ENCODE data around the gene SLC37A1. TPM values are rescaled to one million over a fixed set of nuclear protein-coding genes. Genes with fewer than 3 reads are reported as not detected.

Gene SLC37A1
- total RNA-seq, 1 donor from 2014 or later = 28.9 TPM

DNA sequence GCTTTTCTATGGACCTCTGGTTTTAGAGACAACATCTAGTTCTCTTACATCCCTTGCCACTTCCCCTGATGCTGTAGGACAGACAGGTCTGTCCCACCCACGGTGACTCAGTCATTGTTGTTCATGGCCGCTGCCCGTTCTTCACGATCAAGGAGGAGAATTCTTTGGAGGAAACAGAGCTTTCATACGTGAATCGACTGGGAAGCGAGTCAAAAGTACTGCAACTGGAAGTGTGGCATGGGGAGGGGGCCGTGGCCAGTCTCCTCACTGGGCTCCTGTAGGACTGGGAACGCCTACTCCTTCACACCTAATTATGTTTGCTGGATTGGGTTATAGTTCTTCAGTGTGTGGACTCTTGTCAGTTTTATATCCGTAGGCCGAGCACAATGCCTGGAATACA, 4.4 kb upstream of the SLC37A1 start:
- Histone ChIP-seq H3K9me3 (no peaks in the 10 kb centered on the region), H3K4me1 (peaks cover 9% of the 10 kb centered on the region), H3K27me3 (ENCODE audit: low read depth) (no peaks in the 10 kb centered on the region), H3K27ac (peak overlapping the region; percentile 13), H3K36me3 (no peaks in the 10 kb centered on the region), H3K4me3 (no peak overlapping the region)
- ATAC-seq (peak in 1 of 2 donors; percentile 59), DNase-seq (no peak)
- TF ChIP-seq CTCF (IDR thresholded peaks at IDR 0.05) = no peak
- intact Hi-C loops (cut with DNase I) = no loop called here

- Histone ChIP-seq H3K27me3 (ENCODE audit: low read depth) (no peaks in the 10 kb centered on the region), H3K4me3 (peak overlapping the region; percentile 55), H3K36me3 (peaks cover 4% of the 10 kb centered on the region), H3K9me3 (no peaks in the 10 kb centered on the region), H3K27ac (peak overlapping the region; percentile 84), H3K4me1 (peaks cover 34% of the 10 kb centered on the region)
- intact Hi-C loops (cut with DNase I) = no loop called here
- no peak for TF ChIP-seq CTCF (IDR thresholded peaks at IDR 0.05)
- DNase-seq (no peak), ATAC-seq (no peak)
Observed at GRCh38 chr21:42512346-42513034, 1.2 kb upstream of the SLC37A1 start.

GRCh38 chr21:42513985-42514882, 582 bp downstream of the SLC37A1 start:
- no peak for TF ChIP-seq CTCF (IDR thresholded peaks at IDR 0.05)
- peak overlapping the region; percentile 85 for H3K4me3 ChIP-seq

GRCh38 chr21:42514883-42515228, 1.2 kb downstream of the SLC37A1 start:
- intact Hi-C loops (cut with DNase I) = no loop called here
- Histone ChIP-seq H3K4me3 (peak overlapping the region; percentile 85), H3K36me3 (peaks cover 23% of the 10 kb centered on the region), H3K9me3 (no peaks in the 10 kb centered on the region), H3K27ac (peak overlapping the region; percentile 88), H3K27me3 (ENCODE audit: low read depth) (no peaks in the 10 kb centered on the region), H3K4me1 (peaks cover 34% of the 10 kb centered on the region)
- no peak for TF ChIP-seq CTCF (IDR thresholded peaks at IDR 0.05)
- ATAC-seq (peak in 1 of 2 donors; percentile 1), DNase-seq (no peak)

More at GRCh38 chr21:42513985-42514882, 582 bp downstream of the SLC37A1 start:
- H3K27me3 ChIP-seq (ENCODE audit: low read depth) = no peaks in the 10 kb centered on the region
- no peaks in the 10 kb centered on the region for H3K9me3 ChIP-seq
- peak; percentile 75 for DNase-seq
- peaks cover 34% of the 10 kb centered on the region for H3K4me1 ChIP-seq
- H3K36me3 ChIP-seq = peaks cover 19% of the 10 kb centered on the region
- intact Hi-C loops (cut with DNase I) = no loop called here
- peak overlapping the region; percentile 88 for H3K27ac ChIP-seq
- peak; percentile 73 to 82 for ATAC-seq

DNA sequence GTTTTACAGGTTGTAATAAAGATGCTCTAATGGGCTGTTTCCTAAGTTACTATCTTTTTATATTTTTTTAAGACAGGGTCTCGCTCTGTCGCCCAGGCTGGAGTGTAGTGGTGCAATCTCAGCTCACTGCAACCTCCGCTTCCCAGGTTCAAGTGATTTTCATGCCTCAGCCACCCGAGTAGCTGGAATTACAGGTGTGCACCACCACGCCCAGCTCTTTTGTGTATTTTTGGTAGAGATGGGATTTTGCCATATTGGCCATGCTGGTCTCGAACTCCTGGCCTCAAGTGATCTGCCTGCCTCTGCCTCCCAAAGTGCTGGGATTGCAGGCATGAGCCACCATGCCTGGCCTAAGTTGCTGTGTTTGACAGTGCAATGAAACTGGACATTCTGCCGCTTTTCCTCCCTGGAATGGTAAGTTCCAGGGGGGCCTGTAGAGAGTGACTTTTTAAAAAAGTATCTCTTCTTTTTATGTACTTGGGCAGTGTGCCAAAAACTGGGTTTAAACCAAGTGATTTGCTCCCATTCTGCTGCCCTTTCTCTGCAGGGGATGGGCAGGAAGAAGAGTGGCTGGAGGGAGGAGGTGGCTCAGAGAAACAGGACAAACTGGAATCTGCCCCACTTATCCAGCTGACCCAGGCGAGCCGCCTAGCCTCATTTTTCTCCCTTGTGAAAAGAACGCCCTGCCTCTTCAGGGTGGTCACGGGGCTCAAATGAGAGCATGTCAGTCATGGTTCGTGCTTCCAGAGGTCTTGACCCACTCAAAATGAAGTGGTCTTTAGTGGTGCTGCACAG, 2.3 kb downstream of the SLC37A1 start:
- TF ChIP-seq CTCF (IDR thresholded peaks at IDR 0.05) = no peak
- H3K36me3 ChIP-seq = peaks cover 27% of the 10 kb centered on the region
- no peaks in the 10 kb centered on the region for H3K9me3 ChIP-seq
- ATAC-seq (peak; percentile 81 to 82), DNase-seq (peak; percentile 82)
- peak overlapping the region; percentile 43 for H3K27ac ChIP-seq
- H3K27me3 ChIP-seq (ENCODE audit: low read depth) = no peaks in the 10 kb centered on the region
- peaks cover 34% of the 10 kb centered on the region for H3K4me1 ChIP-seq
- H3K4me3 ChIP-seq = peak overlapping the region; percentile 85
- intact Hi-C loops (cut with DNase I) = no loop called here
